ENCODE results near the gene WIPI1.

Gene WIPI1

GRCh38 chr17:68450391-68450790 is 6.9 kb downstream of the WIPI1 start:
- DNase-seq (ENCODE audit: low read depth): no peak
- TF ChIP-seq CTCF (IDR thresholded peaks at IDR 0.05; ENCODE audit: insufficient read depth, low read depth, low read length, missing control alignments): no peak
- H3K4me3 ChIP-seq (ENCODE audit: low read depth, low read length): no peak overlapping the region

GRCh38 chr17:68449021-68449739 is 8.1 kb downstream of the WIPI1 start:
- DNase-seq (ENCODE audit: low read depth): no peak
- no peak for TF ChIP-seq CTCF (IDR thresholded peaks at IDR 0.05; ENCODE audit: insufficient read depth, low read depth, low read length, missing control alignments)
- H3K4me3 ChIP-seq (ENCODE audit: low read depth, low read length): no peak overlapping the region

GRCh38 chr17:68446626-68447041 is 10.7 kb downstream of the WIPI1 start:
- no peak for TF ChIP-seq CTCF (IDR thresholded peaks at IDR 0.05; ENCODE audit: insufficient read depth, low read depth, low read length, missing control alignments)
- no peak for DNase-seq (ENCODE audit: low read depth)
- H3K4me3 ChIP-seq (ENCODE audit: low read depth, low read length): no peak overlapping the region

GRCh38 chr17:68445671-68446070 is 11.6 kb downstream of the WIPI1 start:
- no peak for DNase-seq (ENCODE audit: low read depth)
- TF ChIP-seq CTCF (IDR thresholded peaks at IDR 0.05; ENCODE audit: insufficient read depth, low read depth, low read length, missing control alignments): no peak
- H3K4me3 ChIP-seq (ENCODE audit: low read depth, low read length): no peak overlapping the region

GRCh38 chr17:68443972-68444464 is 13.3 kb downstream of the WIPI1 start:
- DNase-seq (ENCODE audit: low read depth): no peak
- no peak overlapping the region for H3K4me3 ChIP-seq (ENCODE audit: low read depth, low read length)
- no peak for TF ChIP-seq CTCF (IDR thresholded peaks at IDR 0.05; ENCODE audit: insufficient read depth, low read depth, low read length, missing control alignments)

GRCh38 chr17:68441070-68441770 is 16.1 kb downstream of the WIPI1 start:
- DNase-seq (ENCODE audit: low read depth): no peak
- no peak for TF ChIP-seq CTCF (IDR thresholded peaks at IDR 0.05; ENCODE audit: insufficient read depth, low read depth, low read length, missing control alignments)
- no peak overlapping the region for H3K4me3 ChIP-seq (ENCODE audit: low read depth, low read length)
